ENCODE measurements around the gene UBTD1. TPM values are rescaled to one million over a fixed set of nuclear protein-coding genes. Genes with fewer than 3 reads are reported as not detected.

UBTD1 gene
- total RNA-seq, 3 donors from 2014 or later, result 0.49 to 7.3 (median 3.4) TPM

DNA sequence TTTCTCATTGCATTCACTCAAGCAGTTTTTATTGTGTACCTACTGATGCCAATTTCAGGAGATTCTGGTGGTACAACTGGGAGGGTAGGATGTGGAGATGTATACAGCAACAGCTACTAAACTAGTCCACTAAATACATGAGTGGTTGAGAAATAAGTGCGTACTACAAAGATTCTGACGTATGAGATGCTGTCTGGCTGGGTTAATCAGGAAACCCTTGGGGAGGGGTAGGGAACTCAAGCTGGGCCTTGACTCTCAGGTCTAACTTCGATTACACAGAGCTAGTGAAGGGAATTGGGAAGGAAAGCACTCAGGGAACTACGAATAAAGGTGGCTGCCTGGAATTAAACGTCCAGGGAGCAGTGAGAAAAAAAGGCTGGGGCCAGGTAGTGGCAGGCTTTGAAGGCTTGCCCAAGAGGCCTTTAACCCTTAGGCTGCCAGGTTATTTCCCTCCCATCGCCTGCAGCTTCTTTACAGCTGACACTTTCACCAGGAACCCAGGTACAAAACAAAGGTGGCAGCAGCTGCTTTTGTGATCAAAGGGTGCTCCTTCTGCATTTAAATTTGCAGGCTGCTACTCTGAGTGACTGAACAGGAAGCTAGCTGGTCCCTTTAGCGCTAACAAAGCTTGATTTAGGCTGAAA, 3.7 kb upstream of the UBTD1 start:
- no peaks in the 10 kb centered on the region for H3K36me3 ChIP-seq (ENCODE audit: low read depth)
- peaks cover under 1% of the 10 kb centered on the region for H3K4me1 ChIP-seq (ENCODE audit: low read depth)
- H3K9me3 ChIP-seq, result no peaks in the 10 kb centered on the region
- DNase-seq (no peak), ATAC-seq (no peak)
- TF ChIP-seq, protein P1, sequence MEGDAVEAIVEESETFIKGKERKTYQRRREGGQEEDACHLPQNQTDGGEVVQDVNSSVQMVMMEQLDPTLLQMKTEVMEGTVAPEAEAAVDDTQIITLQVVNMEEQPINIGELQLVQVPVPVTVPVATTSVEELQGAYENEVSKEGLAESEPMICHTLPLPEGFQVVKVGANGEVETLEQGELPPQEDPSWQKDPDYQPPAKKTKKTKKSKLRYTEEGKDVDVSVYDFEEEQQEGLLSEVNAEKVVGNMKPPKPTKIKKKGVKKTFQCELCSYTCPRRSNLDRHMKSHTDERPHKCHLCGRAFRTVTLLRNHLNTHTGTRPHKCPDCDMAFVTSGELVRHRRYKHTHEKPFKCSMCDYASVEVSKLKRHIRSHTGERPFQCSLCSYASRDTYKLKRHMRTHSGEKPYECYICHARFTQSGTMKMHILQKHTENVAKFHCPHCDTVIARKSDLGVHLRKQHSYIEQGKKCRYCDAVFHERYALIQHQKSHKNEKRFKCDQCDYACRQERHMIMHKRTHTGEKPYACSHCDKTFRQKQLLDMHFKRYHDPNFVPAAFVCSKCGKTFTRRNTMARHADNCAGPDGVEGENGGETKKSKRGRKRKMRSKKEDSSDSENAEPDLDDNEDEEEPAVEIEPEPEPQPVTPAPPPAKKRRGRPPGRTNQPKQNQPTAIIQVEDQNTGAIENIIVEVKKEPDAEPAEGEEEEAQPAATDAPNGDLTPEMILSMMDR (IDR thresholded peaks at IDR 0.05), result no peak
- intact Hi-C loops (cut with DNase I, micrococcal nuclease), result no loop called here
- no peak overlapping the region for H3K4me3 ChIP-seq

DNA sequence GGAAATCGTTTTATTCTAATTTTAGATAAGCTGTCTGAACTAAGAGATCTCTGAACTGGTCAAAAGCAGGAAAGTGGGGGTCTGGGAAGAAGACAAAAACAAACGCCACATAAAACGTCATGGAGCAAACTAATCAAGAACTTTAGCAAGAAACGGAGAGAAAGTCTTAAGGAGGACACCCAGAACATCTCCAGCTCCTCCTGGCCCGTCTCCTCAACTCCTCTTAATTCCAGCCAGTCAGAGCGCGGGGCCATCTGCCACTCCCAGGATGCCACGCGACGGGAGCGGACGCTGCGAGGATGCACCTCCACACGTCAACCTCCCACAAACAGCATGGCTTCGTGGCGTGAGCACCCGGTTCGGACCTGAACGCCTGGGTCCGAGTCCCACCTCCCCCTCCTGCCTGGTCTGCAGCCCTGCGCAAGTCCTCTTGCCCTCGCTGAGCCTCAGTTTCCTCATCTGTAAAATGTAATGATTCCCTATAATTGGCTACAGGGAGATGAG, 1.1 kb upstream of the UBTD1 start:
- Histone ChIP-seq H3K4me1 (ENCODE audit: low read depth) (peaks cover 4% of the 10 kb centered on the region), H3K36me3 (ENCODE audit: low read depth) (no peaks in the 10 kb centered on the region), H3K4me3 (peak overlapping the region; percentile 59), H3K9me3 (no peaks in the 10 kb centered on the region)
- TF ChIP-seq, protein P1 (IDR thresholded peaks at IDR 0.05), result no peak
- peak; percentile 83 to 90 (median 84) for DNase-seq
- intact Hi-C loops (cut with DNase I, micrococcal nuclease), result no loop called here
- ATAC-seq, result peak; percentile 54

DNA sequence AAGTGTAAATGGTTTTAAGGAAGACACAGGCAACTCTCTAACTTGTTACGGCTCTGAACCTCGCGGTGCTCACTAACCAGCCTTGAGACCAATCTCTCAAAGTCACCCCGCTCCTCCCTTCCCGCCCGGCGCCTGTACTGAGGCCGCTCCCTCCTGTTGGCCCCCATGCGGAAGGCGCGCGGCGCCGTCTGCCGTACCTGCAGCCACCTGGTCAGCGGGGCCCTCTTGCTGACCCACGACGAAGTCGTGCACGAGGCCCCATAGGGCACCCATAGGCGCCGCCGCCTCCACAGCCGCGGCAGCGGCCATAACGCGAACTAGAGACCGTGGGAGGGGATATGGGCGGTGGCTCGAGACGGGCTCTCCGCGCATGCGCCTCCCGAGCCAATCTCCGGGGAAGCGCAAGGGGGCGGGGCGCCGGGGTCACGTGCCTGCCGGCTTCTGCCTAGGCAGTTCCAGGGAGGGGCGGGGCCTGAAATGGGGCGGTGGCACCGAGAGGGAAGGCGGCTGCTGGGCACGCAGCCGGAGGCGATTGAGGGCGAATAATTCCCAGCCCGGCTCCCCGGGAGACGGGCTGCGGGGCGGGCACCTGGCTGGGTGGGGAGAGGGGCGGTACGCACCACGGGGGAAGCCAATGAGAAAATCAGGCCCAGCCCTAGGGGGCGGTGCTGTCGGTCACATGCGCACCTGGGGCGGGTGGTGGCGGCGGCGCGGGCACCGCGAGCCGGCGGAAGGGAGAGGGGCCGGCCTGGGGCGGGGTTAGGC, 466 bp upstream of the UBTD1 start, which contains the start of gene MMS19:
TSS of gene MMS19 (minus strand) at position 347 of the 765 bp plus-strand sequence. CDS start at position 309, 38 bp downstream.
- Histone ChIP-seq H3K36me3 (ENCODE audit: low read depth) (no peaks in the 10 kb centered on the region), H3K4me1 (ENCODE audit: low read depth) (peaks cover 4% of the 10 kb centered on the region), H3K9me3 (no peaks in the 10 kb centered on the region), H3K4me3 (peak within 1 kb of the TSS; percentile 59)
- ATAC-seq (peak; percentile 92), DNase-seq (peak; percentile 100)
- TF ChIP-seq, protein P1 (IDR thresholded peaks at IDR 0.05), result peak; percentile 23
- intact Hi-C loops (cut with DNase I, micrococcal nuclease), result no loop called here

DNA sequence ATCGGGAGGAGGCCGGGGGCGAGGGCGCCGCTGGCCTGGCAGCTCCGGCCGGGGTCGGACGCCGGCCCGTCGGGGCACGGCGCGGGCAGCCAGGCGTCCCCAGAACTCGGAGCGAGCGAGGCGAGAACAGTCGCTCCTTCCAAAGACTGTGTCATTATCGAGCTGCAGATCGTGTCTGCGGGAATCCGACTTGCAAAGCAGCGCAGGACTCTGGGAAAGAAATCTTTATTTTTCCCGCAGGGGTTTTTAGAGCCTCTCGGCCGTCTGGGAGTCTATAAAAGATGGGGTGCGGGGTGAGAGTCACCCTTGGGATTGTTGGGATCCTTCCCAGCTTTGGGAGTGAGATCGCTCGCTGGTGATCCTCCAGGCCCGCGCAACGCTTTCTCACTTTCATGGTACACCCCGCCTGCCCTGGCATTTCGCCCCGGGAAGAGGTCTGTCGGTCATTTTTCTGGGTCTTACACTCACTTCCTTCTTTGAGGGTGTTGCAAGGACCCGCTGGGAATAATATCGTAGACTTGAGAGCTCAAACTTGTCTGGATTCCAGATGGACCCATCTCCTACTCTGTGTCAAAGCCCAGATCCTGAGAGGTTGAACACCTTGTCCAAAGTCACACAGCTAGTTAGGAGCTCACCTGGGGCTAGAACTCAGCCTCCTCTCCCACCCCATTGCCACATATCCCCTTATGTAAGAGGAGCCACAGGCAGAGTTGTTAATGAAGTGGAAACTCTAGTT, 1.0 kb downstream of the UBTD1 start:
- H3K9me3 ChIP-seq, result no peaks in the 10 kb centered on the region
- intact Hi-C loops (cut with DNase I, micrococcal nuclease), result no loop called here
- H3K36me3 ChIP-seq (ENCODE audit: low read depth), result no peaks in the 10 kb centered on the region
- TF ChIP-seq, protein P1 (IDR thresholded peaks at IDR 0.05), result no peak
- peaks cover 4% of the 10 kb centered on the region for H3K4me1 ChIP-seq (ENCODE audit: low read depth)
- ATAC-seq (no peak), DNase-seq (peak; percentile 51 to 75 (median 53))
- peak overlapping the region; percentile 59 for H3K4me3 ChIP-seq

DNA sequence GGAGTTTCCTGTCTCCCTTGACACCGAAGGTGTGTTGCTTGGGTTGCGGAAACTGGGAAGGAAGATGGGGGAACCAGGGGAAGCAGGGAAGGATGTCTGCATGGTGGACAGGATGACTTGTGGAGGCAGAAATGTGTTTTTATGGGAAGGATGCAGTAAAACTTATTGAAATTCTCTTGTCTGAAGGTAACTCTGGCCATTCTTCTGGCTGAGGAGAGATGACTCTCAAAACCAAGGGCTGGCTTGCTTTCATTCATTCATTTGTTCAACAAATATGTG, 1.5 kb downstream of the UBTD1 start:
- Histone ChIP-seq H3K4me3 (no peak overlapping the region), H3K4me1 (ENCODE audit: low read depth) (peaks cover 4% of the 10 kb centered on the region), H3K36me3 (ENCODE audit: low read depth) (no peaks in the 10 kb centered on the region), H3K9me3 (no peaks in the 10 kb centered on the region)
- TF ChIP-seq, protein P1 (IDR thresholded peaks at IDR 0.05), result no peak
- intact Hi-C loops (cut with DNase I, micrococcal nuclease), result no loop called here
- ATAC-seq, result no peak
- no peak for DNase-seq
